ENCODE measurements around the gene ATG7. TPM values are rescaled to one million over a fixed set of nuclear protein-coding genes. Genes with fewer than 3 reads are reported as not detected.
A peak's percentile ranks its signal among the peaks of the same experiment; 100 is the strongest.

ATG7 gene
- total RNA-seq, 3 donors from 2014 or later (not counting 1 experiment from before 2014, with no cell fraction given), result 55.3 to 72.9 (median 68.6) TPM

DNA sequence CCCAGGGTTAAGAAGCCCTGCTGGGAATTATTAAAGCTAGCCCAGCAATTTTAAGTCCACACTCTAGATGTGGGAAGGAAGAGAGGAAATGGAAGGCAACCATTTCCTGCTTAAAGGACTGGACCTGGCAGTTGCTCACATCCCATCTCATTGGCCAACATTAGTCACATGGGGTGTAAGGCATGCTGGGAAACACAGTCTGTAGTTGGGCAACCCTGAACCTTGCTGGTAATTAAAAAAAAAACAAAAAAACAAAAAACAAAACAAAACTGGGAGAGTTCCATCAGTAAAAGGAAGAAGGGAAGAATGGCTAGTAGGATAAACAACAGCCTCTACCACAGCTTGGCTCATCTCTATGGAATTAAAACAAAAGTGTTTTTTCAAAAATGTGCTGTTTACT lies 235.5 kb downstream of the ATG7 start:
- ATAC-seq (no peak), DNase-seq (no peak)
- peak overlapping the region in 1 of 2 donors; percentile 23 for H3K27ac Mint-ChIP-seq
- no peak overlapping the region for H3K4me3 ChIP-seq (ENCODE audit: low read length)
- intact Hi-C loops (cut with micrococcal nuclease), result no loop called here
- no peaks in the 10 kb centered on the region for H3K36me3 Mint-ChIP-seq
- H3K4me3 Mint-ChIP-seq, result no peak overlapping the region
- H3K27me3 ChIP-seq (ENCODE audit: control insufficient read depth, insufficient read depth, low read length), result no peaks in the 10 kb centered on the region
- no peak overlapping the region for H3K27ac ChIP-seq (ENCODE audit: low read length)
- no peaks in the 10 kb centered on the region for H3K9me3 Mint-ChIP-seq
- no peaks in the 10 kb centered on the region for H3K27me3 Mint-ChIP-seq (ENCODE audit: low read depth in 2 of 2)
- H3K9me3 ChIP-seq (ENCODE audit: control insufficient read depth, insufficient read depth, low read length), result no peaks in the 10 kb centered on the region
- H3K4me1 ChIP-seq (ENCODE audit: control insufficient read depth, insufficient read depth, low read length), result no peaks in the 10 kb centered on the region
- H3K36me3 ChIP-seq (ENCODE audit: control insufficient read depth, insufficient read depth, low read length), result no peaks in the 10 kb centered on the region
- peaks cover 5 to 11% of the 10 kb centered on the region in 2 donors for H3K4me1 Mint-ChIP-seq
- no peak for TF ChIP-seq CTCF (IDR thresholded peaks at IDR 0.05)

GRCh38 chr3:11508346-11509172 lies 236.4 kb downstream of the ATG7 start:
- Mint-ChIP-seq H3K9me3 (no peaks in the 10 kb centered on the region), H3K36me3 (no peaks in the 10 kb centered on the region), H3K4me3 (no peak overlapping the region), H3K27me3 (ENCODE audit: low read depth in 2 of 2) (no peaks in the 10 kb centered on the region), H3K27ac (no peak overlapping the region), H3K4me1 (peaks cover 5 to 11% of the 10 kb centered on the region in 2 donors)
- 100% methylated on average over 3 of the region's 5 CpGs for WGBS (ENCODE audit: insufficient coverage)
- intact Hi-C loops (cut with micrococcal nuclease), result no loop called here
- no peak for DNase-seq
- no peak for TF ChIP-seq CTCF (IDR thresholded peaks at IDR 0.05)
- H3K4me1 ChIP-seq (ENCODE audit: control insufficient read depth, insufficient read depth, low read length), result no peaks in the 10 kb centered on the region
- no peak overlapping the region for H3K4me3 ChIP-seq (ENCODE audit: low read length)
- no peak for ATAC-seq
- H3K27ac ChIP-seq (ENCODE audit: low read length), result no peak overlapping the region
- no peaks in the 10 kb centered on the region for H3K9me3 ChIP-seq (ENCODE audit: control insufficient read depth, insufficient read depth, low read length)
- no peaks in the 10 kb centered on the region for H3K27me3 ChIP-seq (ENCODE audit: control insufficient read depth, insufficient read depth, low read length)
- no peaks in the 10 kb centered on the region for H3K36me3 ChIP-seq (ENCODE audit: control insufficient read depth, insufficient read depth, low read length)

DNA sequence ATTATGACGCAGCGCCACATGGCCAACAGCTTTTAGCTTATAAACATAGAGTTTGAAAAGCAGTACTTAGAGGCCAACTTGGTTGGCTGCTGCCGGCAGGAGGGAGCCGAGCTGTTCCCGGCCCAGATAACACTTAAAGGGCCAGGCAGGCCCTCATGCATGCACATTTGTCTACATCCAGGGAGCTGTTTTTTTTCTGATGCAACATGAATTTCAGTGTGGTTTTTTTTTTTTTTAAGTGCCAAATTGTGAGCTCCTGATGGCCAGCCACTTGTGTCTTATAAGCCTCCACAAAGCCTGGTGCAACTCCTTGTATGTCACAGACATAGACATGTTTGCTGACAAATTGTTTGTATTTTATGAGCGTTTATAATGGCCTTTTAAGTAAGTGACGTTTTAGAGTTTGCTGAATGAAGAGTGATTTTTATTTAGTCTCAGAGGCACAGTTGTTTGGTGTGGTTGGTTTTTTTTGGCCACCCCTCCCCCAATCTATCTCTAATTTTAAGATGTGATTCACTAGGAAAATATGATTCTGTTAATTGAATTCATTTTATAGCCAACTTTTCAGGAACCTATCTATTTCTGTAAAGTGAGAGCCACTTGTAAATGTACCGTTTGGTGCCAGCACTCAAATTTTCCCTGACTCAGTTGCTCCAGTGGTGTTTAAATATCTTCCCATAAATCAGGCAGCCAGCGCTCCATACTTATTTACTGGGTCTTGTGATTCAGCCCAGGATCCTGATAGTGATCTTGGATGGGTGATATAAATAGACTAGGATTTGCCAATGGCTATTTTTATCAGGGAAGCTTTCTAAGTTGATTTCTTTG lies 237.2 kb downstream of the ATG7 start:
- peak overlapping the region in 1 of 2 donors; percentile 47 for H3K27ac Mint-ChIP-seq
- 98% methylated on average over 6 of the region's 9 CpGs for WGBS (ENCODE audit: insufficient coverage)
- peaks cover 13 to 19% of the 10 kb centered on the region in 2 donors for H3K4me1 Mint-ChIP-seq
- Histone ChIP-seq H3K36me3 (ENCODE audit: control insufficient read depth, insufficient read depth, low read length) (no peaks in the 10 kb centered on the region), H3K27me3 (ENCODE audit: control insufficient read depth, insufficient read depth, low read length) (no peaks in the 10 kb centered on the region), H3K27ac (ENCODE audit: low read length) (no peak overlapping the region), H3K4me1 (ENCODE audit: control insufficient read depth, insufficient read depth, low read length) (no peaks in the 10 kb centered on the region), H3K4me3 (ENCODE audit: low read length) (no peak overlapping the region), H3K9me3 (ENCODE audit: control insufficient read depth, insufficient read depth, low read length) (no peaks in the 10 kb centered on the region)
- H3K4me3 Mint-ChIP-seq, result no peak overlapping the region
- H3K36me3 Mint-ChIP-seq, result no peaks in the 10 kb centered on the region
- TF ChIP-seq CTCF (IDR thresholded peaks at IDR 0.05), result no peak
- no peaks in the 10 kb centered on the region for H3K27me3 Mint-ChIP-seq (ENCODE audit: low read depth in 2 of 2)
- intact Hi-C loops (cut with micrococcal nuclease), result no loop called here
- ATAC-seq (no peak), DNase-seq (no peak)
- H3K9me3 Mint-ChIP-seq, result no peaks in the 10 kb centered on the region

Data from natural killer cell (primary cell).